K562 (cell line): Measurements from ENCODE around the gene SFT2D2. TPM values are rescaled to one million over a fixed set of nuclear protein-coding genes. Genes with fewer than 3 reads are reported as not detected.

ENCODE experiments used
- ATAC-seq: fragments of 200-7000 bp; cut with Tn5 transposase; 3 replicates; pipeline ENCODE4 v1.9.1; 2020; ENCODE audit warnings: moderate library complexity
- BruUV-seq: library from RNA; stranded (reverse); fragments of 400-500 nt; replicated peaks from 2 replicates; lab custom pipeline; 2021; lab: Mats Ljungman, UMichigan
- CTCF ChIA-PET: fragments of 300-600 bp; formaldehyde crosslinking; extraction: SDS; loops from one replicate; lab custom pipeline; 2021; ENCODE audit warnings: low intra/inter-chr PET ratio; lab: Yijun Ruan, JAX
- POLR2A ChIA-PET: fragments of 300-600, 350-650 bp; sonication (Branson Sonifier 250); formaldehyde crosslinking; extraction: SDS; loops from one replicate; lab custom pipeline; 2021; ENCODE audit warnings: antibody characterized with exemption, inconsistent platforms; lab: Yijun Ruan, JAX
- DNase-seq, 4 experiments: peaks; one replicate each; pipeline versions ENCODE4 v3.0.0 to v3.0.0-alpha.2; 2011 to 2018; ENCODE audit warnings: low spot score in 3 of 4, mixed read lengths in 3 of 4; ENCODE audit errors: extremely low read depth in 1 of 4
- FAIRE-seq: peaks from 2 replicates; lab custom pipeline; 2011; peaks lifted over from hg19 to GRCh38; lab: Jason Lieb, UNC
- H2AFZ ChIP-seq: 2 replicates; pipeline ENCODE4 v1.6.0; 2011; ENCODE audit warnings: low read depth, low read length, control low read depth, inconsistent platforms
- H3K27ac ChIP-seq: fragments of 200-600 bp; 3 replicates; pipeline ENCODE4 v1.8.0; 2011; ENCODE audit warnings: low read depth, mild to moderate bottlenecking, control low read depth, inconsistent platforms, low read length, moderate library complexity, mixed read lengths; ENCODE audit errors: extremely low read depth
- H3K27me3 ChIP-seq, 2 experiments: fragments of 300-600 bp in 1 of 2; 2 replicates in 1 of 2; 3 replicates in 1 of 2; pipeline versions ENCODE4 v1.6.0 to v1.8.0; 2011; ENCODE audit warnings: inconsistent platforms in 2 of 2, low read length in 2 of 2, mild to moderate bottlenecking in 1 of 2, mixed read lengths in 1 of 2, moderate library complexity in 1 of 2; ENCODE audit not compliant: control insufficient read depth in 2 of 2, insufficient read depth in 2 of 2
- H3K36me3 ChIP-seq: fragments of 300-600 bp; 3 replicates; pipeline ENCODE4 v1.8.0; 2011; ENCODE audit warnings: mild to moderate bottlenecking, low read length, inconsistent platforms; ENCODE audit not compliant: control insufficient read depth, insufficient read depth
- H3K4me1 ChIP-seq, 2 experiments: fragments of 200-600 bp in 1 of 2; replicated peaks in 1 of 2; 2 replicates in 1 of 2; 3 replicates in 1 of 2; pipeline versions ENCODE4 v1.5.1 to v1.8.0; 2011; ENCODE audit warnings: inconsistent platforms in 2 of 2, low read length in 2 of 2, mild to moderate bottlenecking in 1 of 2, mixed read lengths in 1 of 2, moderate library complexity in 1 of 2; ENCODE audit not compliant: control insufficient read depth in 2 of 2, insufficient read depth in 2 of 2
- H3K4me2 ChIP-seq: 2 replicates; pipeline ENCODE4 v1.6.1; 2011; ENCODE audit warnings: low read length, control low read depth, inconsistent platforms, mixed read lengths; ENCODE audit not compliant: insufficient read depth
- H3K4me3 ChIP-seq: fragments of 200-600 bp; sonication (generic), shearing (Covaris generic); 2 replicates; pipeline ENCODE4 v1.5.1; 2016; ENCODE audit warnings: control low read depth, inconsistent platforms
- H3K79me2 ChIP-seq: fragments of 200-600 bp; 3 replicates; pipeline ENCODE4 v1.8.0; 2011; ENCODE audit warnings: low read length, inconsistent platforms; ENCODE audit not compliant: control insufficient read depth, insufficient read depth
- H3K9ac ChIP-seq, 2 experiments: 2 replicates each; pipeline versions ENCODE4 v1.6.0 to v1.6.1; 2011; ENCODE audit warnings: low read depth in 2 of 2, low read length in 2 of 2, control low read depth in 1 of 2, inconsistent platforms in 1 of 2, mild to moderate bottlenecking in 1 of 2, mixed read lengths in 1 of 2; ENCODE audit not compliant: insufficient read depth in 1 of 2
- H3K9me1 ChIP-seq: one replicate; pipeline ENCODE4 v1.6.0; 2011; ENCODE audit warnings: inconsistent platforms, mild to moderate bottlenecking, low read length, moderate library complexity; ENCODE audit not compliant: control insufficient read depth, insufficient read depth
- H3K9me3 ChIP-seq: replicated peaks from 2 replicates; pipeline ENCODE4 v1.5.1; 2011; ENCODE audit warnings: low read depth, low read length, inconsistent platforms; ENCODE audit not compliant: control insufficient read depth, insufficient read depth
- H4K20me1 ChIP-seq: replicated peaks from 2 replicates; pipeline ENCODE4 v1.6.1; 2011; ENCODE audit warnings: low read length, inconsistent platforms, mixed read lengths; ENCODE audit not compliant: control insufficient read depth, insufficient read depth
- ATF6 ChIP-seq: sonication (generic); formaldehyde crosslinking; IDR thresholded peaks from 2 replicates; pipeline ENCODE4 v1.4.0; 2020; ENCODE audit warnings: mild to moderate bottlenecking, missing genetic modification reagents
- ERF ChIP-seq: fragments of 450-650 bp; formaldehyde crosslinking; IDR thresholded peaks from 2 replicates; pipeline ENCODE4 v1.4.0; 2020; ENCODE audit warnings: mild to moderate bottlenecking, mixed read lengths
- FUS ChIP-seq: fragments of 200-400 bp; formaldehyde crosslinking; optimal IDR thresholded peaks from 2 replicates; pipeline ENCODE3; 2017; ENCODE audit warnings: low read depth, low read length
- HDAC2 ChIP-seq: fragments of 450-650 bp; IDR thresholded peaks from 2 replicates; pipeline ENCODE4 v1.6.1; 2016; ENCODE audit warnings: mild to moderate bottlenecking
- HLTF ChIP-seq: fragments of 450-650 bp; IDR thresholded peaks from 2 replicates; pipeline ENCODE4 v1.6.1; 2016
- KAT2B ChIP-seq: IDR thresholded peaks from one replicate; pipeline ENCODE4 v1.6.1; 2012; ENCODE audit warnings: low read depth, mild to moderate bottlenecking, control low read depth, inconsistent platforms, low read length, moderate library complexity
- POLR2AphosphoS5 ChIP-seq: IDR thresholded peaks from 2 replicates; pipeline ENCODE4 v1.6.1; 2011; ENCODE audit warnings: mild to moderate bottlenecking, low read depth, low read length, moderate library complexity; ENCODE audit not compliant: control insufficient read depth, insufficient read depth
- PRMT5 ChIP-seq: sonication (generic); formaldehyde crosslinking; IDR thresholded peaks from 2 replicates; pipeline ENCODE4 v1.5.0; 2020; ENCODE audit warnings: missing genetic modification reagents
- SAFB2 ChIP-seq: fragments of 200-400 bp; formaldehyde crosslinking; IDR thresholded peaks from 2 replicates; pipeline ENCODE4 v1.6.1; 2018; ENCODE audit warnings: borderline replicate concordance, low read length, low read depth, moderate library complexity; ENCODE audit not compliant: severe bottlenecking
- SREBF1 ChIP-seq: fragments of 150-350 bp; IDR thresholded peaks from 2 replicates; pipeline ENCODE4 v1.6.1; 2014; ENCODE audit warnings: antibody characterized with exemption, low read depth, low read length, borderline replicate concordance
- XRCC5 ChIP-seq: fragments of 200-400 bp; formaldehyde crosslinking; IDR thresholded peaks from 2 replicates; pipeline ENCODE4 v1.6.1; 2017; ENCODE audit warnings: low read depth, mild to moderate bottlenecking, low read length
- ZNF507 ChIP-seq: conservative IDR thresholded peaks from 2 replicates; pipeline ENCODE4 v1.6.1; 2017; ENCODE audit warnings: missing genetic modification characterization, missing compliant biosample characterization
- ZNF592 ChIP-seq: fragments of 450-650 bp; IDR thresholded peaks from 2 replicates; pipeline ENCODE4 v1.6.1; 2017; ENCODE audit warnings: antibody characterized with exemption, mild to moderate bottlenecking
- ZNF696 ChIP-seq: fragments of 250-450 bp; sonication (Bioruptor Pico); conservative IDR thresholded peaks from 2 replicates; pipeline ENCODE4 v1.4.0; 2020; ENCODE audit warnings: mild to moderate bottlenecking, moderate library complexity
- ZNF699 ChIP-seq: fragments of 250-450 bp; sonication (Bioruptor Pico); IDR thresholded peaks from 2 replicates; pipeline ENCODE4 v1.8.0; 2021; ENCODE audit warnings: mild to moderate bottlenecking, moderate library complexity; ENCODE audit not compliant: insufficient replicate concordance
- WGBS: fragments of 100-300 bp; shearing (Covaris generic); methylation state at CpG from one replicate; pipeline ENCODE4 v1.1.6; 2016; ENCODE audit warnings: low coverage, mixed read lengths; ENCODE audit not compliant: insufficient coverage; ENCODE audit errors: missing lambda C conversion rate; 5-methylcytosine and 5-hydroxymethylcytosine counted together
- in situ Hi-C: fragments of 300-500 bp; cut with MboI; formaldehyde crosslinking; loops from 4 replicates; pipeline ENCODE4 v1.15.0; 2018; ENCODE audit warnings: inconsistent platforms, mixed read lengths
- intact Hi-C: fragments of 100-400 bp; cut with micrococcal nuclease; formaldehyde crosslinking; loops from 2 replicates; pipeline ENCODE4 v1.14.2; 2022
- polyA plus RNA-seq, 8 experiments: library from polyadenylated mRNA; depleted of rRNA in 4 of 8; stranded (reverse) in 5 of 8; unstranded in 3 of 8; fragments of >200 nt; fragmentation: Nextera tagmentation in 2 of 8; fragmentation: Illumina TruSeq in 1 of 8; extraction: Ambion mirVana in 2 of 8; extraction: Trizol in 1 of 8; gene quantifications; 2 replicates each; pipeline versions ENCODE4 v1.2.1 to v1.2.3, GENCODE V29; 2011 to 2014; ENCODE audit warnings: inconsistent platforms in 1 of 8, missing spikeins in 1 of 8
- total RNA-seq, 7 experiments: library from RNA; depleted of rRNA in 6 of 7; stranded (reverse); fragments of >200 nt in 6 of 7; fragmentation: Illumina TruSeq in 2 of 7; extraction: Trizol in 2 of 7; gene quantifications; 2 replicates each; pipeline versions ENCODE4 v1.2.1 to v1.2.3, GENCODE V29; 2011 to 2021; ENCODE audit warnings: low replicate concordance in 1 of 7

The SFT2D2 gene
- total and polyA plus RNA-seq, 9 of the 15 experiments (the other 6 are each of a cell fraction or from before 2014, with no cell fraction given): 3.4 to 50.1 (median 21.6) TPM

GRCh38 chr1:168287237-168287664, 61.4 kb downstream of the SFT2D2 start (continued):
- TF ChIP-seq XRCC5: no peak
- no peak for TF ChIP-seq FUS
- TF ChIP-seq ATF6 (CRISPR knock-in tag): no peak
- TF ChIP-seq KAT2B: no peak
- TF ChIP-seq SREBF1: no peak
- no peak for TF ChIP-seq ZNF507 (tag)
- TF ChIP-seq PRMT5 (CRISPR knock-in tag): no peak
- no peak; the same call in 1 of the 2 replicates for TF ChIP-seq HDAC2
- TF ChIP-seq, all 486 proteins: peak for 65

GRCh38 chr1:168288311-168289052, 62.7 kb downstream of the SFT2D2 start:
- H3K27me3 ChIP-seq: no peaks in the 10 kb centered on the region
- H3K79me2 ChIP-seq: no peaks in the 10 kb centered on the region
- no peaks in the 10 kb centered on the region for H3K36me3 ChIP-seq
- H3K27ac ChIP-seq: peak overlapping the region; percentile 44; the same call in 1 of the 3 replicates
- ChIA-PET CTCF (no interaction called here), POLR2A (interaction anchor here (1.8 kb wide), 1 partner anchor 27 kb away, joined by 8 read pairs; no protein-coding TSS in a partner anchor)
- H3K9ac ChIP-seq: no peak overlapping the region
- no peak overlapping the region for H2AFZ ChIP-seq
- DNase-seq (peak in 1 of 4 experiments; percentile 78), FAIRE-seq (peak; percentile 85), ATAC-seq (peak; percentile 80)
- H3K4me1 ChIP-seq: peaks cover 7 to 41% of the 10 kb centered on the region in 2 experiments
- intact Hi-C loops: no loop called here
- in situ Hi-C loops: no loop called here
- H3K4me3 ChIP-seq: no peak overlapping the region
- no peaks in the 10 kb centered on the region for H4K20me1 ChIP-seq
- BruUV-seq: no TSS peak
- H3K9me1 ChIP-seq: no peaks in the 10 kb centered on the region
- peak overlapping the region; percentile 28; the same call in 1 of the 2 replicates for H3K4me2 ChIP-seq
- H3K9me3 ChIP-seq: no peaks in the 10 kb centered on the region
- WGBS: 23% methylated on average over 3 of the region's 3 CpGs
- no peak for TF ChIP-seq ZNF699 (CRISPR knock-in tag)
- no peak for TF ChIP-seq ZNF592
- peak; percentile 89 for TF ChIP-seq POLR2AphosphoS5
- no peak for TF ChIP-seq SAFB2
- no peak for TF ChIP-seq ZNF696
- no peak for TF ChIP-seq HLTF
- TF ChIP-seq ERF: no peak
